Forelimb muscle (tissue), 1 donor: ENCODE results near the gene SOS2. TPM values are rescaled to one million over a fixed set of nuclear protein-coding genes. Genes with fewer than 3 reads are reported as not detected.
"Not testable (repeated sequence)": the region's sequence is repeated elsewhere in the genome, so short reads cannot be mapped to it uniquely, and the experiment has no call there.

Source experiments
- DNase-seq: peaks from one replicate; pipeline ENCODE4 v3.0.0-alpha.2; 2013; ENCODE audit warnings: low read depth
- polyA plus RNA-seq: library from polyadenylated mRNA; unstranded; fragments of 120-200 nt; gene quantifications from one replicate; pipeline ENCODE4 v1.2.1, GENCODE V29; 2013; ENCODE audit not compliant: insufficient read length

SOS2 gene
- polyA plus RNA-seq, 1 donor: 37.1 TPM

- DNase-seq: no peak
Observed at GRCh38 chr14:50225974-50226297, 5.4 kb downstream of the SOS2 start.

GRCh38 chr14:50225067-50225973, 6.1 kb downstream of the SOS2 start:
- DNase-seq: no peak

- no peak for DNase-seq
Observed at GRCh38 chr14:50222055-50222613, 9.2 kb downstream of the SOS2 start.

GRCh38 chr14:50218501-50218900, 12.9 kb downstream of the SOS2 start:
- DNase-seq: no peak

- no peak for DNase-seq
Observed at GRCh38 chr14:50215416-50215815, 16.0 kb downstream of the SOS2 start.

GRCh38 chr14:50213795-50214194, 17.6 kb downstream of the SOS2 start:
- DNase-seq: no peak

GRCh38 chr14:50212726-50213125, 18.7 kb downstream of the SOS2 start:
- no peak for DNase-seq

- DNase-seq: no peak
Observed at GRCh38 chr14:50210074-50210473, 21.3 kb downstream of the SOS2 start.

GRCh38 chr14:50198499-50198898, 32.9 kb downstream of the SOS2 start:
- no peak for DNase-seq

- DNase-seq: no peak
Observed at GRCh38 chr14:50191499-50191898, 39.9 kb downstream of the SOS2 start.

GRCh38 chr14:50186107-50186506, 45.3 kb downstream of the SOS2 start:
- DNase-seq: no peak

GRCh38 chr14:50173891-50174290, 57.5 kb downstream of the SOS2 start:
- no peak for DNase-seq

- no peak for DNase-seq
Observed at GRCh38 chr14:50171895-50172294, 59.5 kb downstream of the SOS2 start.

- DNase-seq: not testable (repeated sequence)
Observed at GRCh38 chr14:50167381-50167780, 64.0 kb downstream of the SOS2 start.

- no peak for DNase-seq
Observed at GRCh38 chr14:50156111-50156510, 75.3 kb downstream of the SOS2 start.

- DNase-seq: no peak
Observed at GRCh38 chr14:50148799-50149198, 82.6 kb downstream of the SOS2 start.

- no peak for DNase-seq
Observed at GRCh38 chr14:50139192-50139591, 92.2 kb downstream of the SOS2 start.

- DNase-seq: no peak
Observed at GRCh38 chr14:50127802-50128201, 103.6 kb downstream of the SOS2 start.

GRCh38 chr14:50123062-50123461, 108.3 kb downstream of the SOS2 start:
- no peak for DNase-seq

- no peak for DNase-seq
Observed at GRCh38 chr14:50122291-50122690, 109.1 kb downstream of the SOS2 start.

- DNase-seq: no peak
Observed at GRCh38 chr14:50121486-50121885, 109.9 kb downstream of the SOS2 start.

- DNase-seq: no peak
Observed at GRCh38 chr14:50117456-50117855, 113.9 kb downstream of the SOS2 start.

- peak; percentile 31 for DNase-seq
Observed at GRCh38 chr14:50116966-50117365, 114.4 kb downstream of the SOS2 start.
